NCI-H774 (cell line): ENCODE results near the gene HHEX.
"Not testable (repeated sequence)": the region's sequence is repeated elsewhere in the genome, so short reads cannot be mapped to it uniquely, and the experiment has no call there.

ENCODE experiments used
- DNase-seq: peaks from one replicate; lab custom pipeline; 2025; lab: John Stamatoyannopoulos, UW

HHEX gene

GRCh38 chr10:92737484-92737883 is 47.7 kb downstream of the HHEX start:
- DNase-seq, result no peak

GRCh38 chr10:92740762-92741161 is 51.0 kb downstream of the HHEX start:
- no peak for DNase-seq

DNA sequence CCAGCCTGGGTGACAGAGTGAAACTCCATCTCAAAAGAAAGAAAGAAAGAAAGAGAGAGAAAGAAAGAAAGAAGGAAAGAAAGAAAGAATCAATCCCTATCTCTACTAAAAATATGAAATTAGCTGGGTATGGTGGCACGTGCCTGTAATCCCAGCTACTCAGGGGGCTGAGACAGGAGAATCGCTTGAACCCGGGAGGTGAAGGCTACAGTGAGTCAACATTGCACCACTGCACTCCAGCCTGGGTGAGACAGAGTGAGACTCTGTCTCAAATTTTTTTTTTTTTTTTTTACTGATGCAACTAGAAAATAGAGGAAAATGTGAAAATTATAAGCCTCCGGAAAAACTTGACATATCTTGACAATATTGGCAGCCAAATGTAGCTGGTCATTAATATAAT is 52.0 kb downstream of the HHEX start:
- not testable (repeated sequence) for DNase-seq

- no peak for DNase-seq
These were observed 52.8 kb downstream of the HHEX start for GRCh38 chr10:92742331-92743228.
